HG02938 (cell line): Measurements from ENCODE around the gene PDE4B.
"Not testable (repeated sequence)": the region's sequence is repeated elsewhere in the genome, so short reads cannot be mapped to it uniquely, and the experiment has no call there.

ENCODE experiments used
- ATAC-seq: cut with Tn5 transposase; IDR thresholded peaks from one replicate; pipeline ENCODE4 v1.9.1; 2021; ENCODE audit warnings: mild to moderate bottlenecking, moderate library complexity; ENCODE audit not compliant: unreplicated experiment

PDE4B gene

DNA sequence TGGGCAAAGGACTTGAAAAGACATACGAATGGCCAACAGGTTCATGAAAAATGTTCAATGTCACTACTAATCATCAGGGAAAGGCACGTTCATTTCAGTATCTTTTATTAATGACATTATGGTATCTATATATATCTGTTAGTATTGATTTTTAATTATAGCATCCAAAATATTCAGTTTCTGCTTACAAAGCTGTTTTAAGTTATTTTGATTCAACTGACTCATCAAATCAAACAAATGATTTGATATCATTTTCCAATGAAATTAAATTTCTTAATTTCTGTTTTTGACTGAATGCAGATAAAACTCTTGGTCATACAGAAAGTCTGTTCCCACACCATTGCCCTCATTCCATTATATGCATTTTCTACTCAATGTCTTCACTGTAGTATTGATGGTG, 315.9 kb downstream of the PDE4B start:
- no peak for ATAC-seq

- no peak for ATAC-seq
Measured at GRCh38 chr1:66112744-66113400, 320.2 kb downstream of the PDE4B start.

- ATAC-seq, result no peak
Measured at GRCh38 chr1:66119148-66119547, 326.5 kb downstream of the PDE4B start.

GRCh38 chr1:66124670-66125069, 332.0 kb downstream of the PDE4B start:
- ATAC-seq, result no peak

- ATAC-seq, result not testable (repeated sequence)
Measured at GRCh38 chr1:66128641-66129040, 335.9 kb downstream of the PDE4B start.

- ATAC-seq, result no peak
Measured at GRCh38 chr1:66132324-66132723, 339.6 kb downstream of the PDE4B start.

- ATAC-seq, result no peak
Measured at GRCh38 chr1:66134004-66134403, 341.3 kb downstream of the PDE4B start.

DNA sequence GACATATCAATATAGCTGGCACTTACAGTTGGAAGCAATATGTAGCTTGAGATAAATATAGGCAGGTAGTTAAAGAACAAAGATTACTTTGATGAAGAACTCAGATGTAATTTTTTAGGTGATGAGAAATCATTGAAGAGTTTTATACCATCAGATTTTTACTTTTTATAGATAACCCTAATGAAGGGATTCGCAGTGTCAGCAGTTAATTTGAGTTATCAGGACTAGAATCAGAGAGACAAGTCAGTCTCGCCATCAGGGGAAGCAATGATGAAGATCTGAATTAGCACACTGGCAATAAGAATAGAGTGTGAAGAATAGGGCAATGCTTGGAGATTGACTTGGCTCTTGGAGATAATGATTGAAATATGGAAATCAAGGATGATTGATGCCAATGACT, 342.5 kb downstream of the PDE4B start:
- no peak for ATAC-seq

GRCh38 chr1:66136423-66136822, 343.7 kb downstream of the PDE4B start:
- ATAC-seq, result not testable (repeated sequence)

GRCh38 chr1:66137235-66137634, 344.5 kb downstream of the PDE4B start:
- ATAC-seq, result no peak

DNA sequence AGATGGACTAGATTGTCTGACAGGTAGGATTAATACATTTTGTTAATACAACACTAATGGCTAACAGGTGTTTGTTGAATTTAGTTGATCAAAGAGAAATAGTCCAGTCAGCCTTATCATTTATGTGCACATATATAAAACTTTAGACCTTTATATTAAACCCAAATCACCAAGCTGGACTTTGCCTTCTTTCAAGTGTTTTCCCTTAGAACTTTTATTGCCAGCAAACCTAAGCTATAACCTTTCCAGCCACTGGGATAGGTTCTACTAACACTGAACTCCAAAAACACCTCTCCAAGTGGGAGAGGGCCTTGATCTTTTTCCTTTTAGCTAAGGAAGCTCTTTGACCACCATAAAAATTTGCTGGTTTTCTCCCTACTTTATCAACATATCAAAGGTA, 345.9 kb downstream of the PDE4B start:
- ATAC-seq, result no peak

GRCh38 chr1:66140072-66140471, 347.4 kb downstream of the PDE4B start:
- no peak for ATAC-seq

GRCh38 chr1:66143651-66144050, 351.0 kb downstream of the PDE4B start:
- ATAC-seq, result no peak

- no peak for ATAC-seq
Measured at GRCh38 chr1:66147226-66147835, 354.6 kb downstream of the PDE4B start.

GRCh38 chr1:66152034-66152433, 359.3 kb downstream of the PDE4B start:
- ATAC-seq, result no peak

GRCh38 chr1:66154394-66154793, 361.7 kb downstream of the PDE4B start:
- ATAC-seq, result no peak

- ATAC-seq, result no peak
Measured at GRCh38 chr1:66156144-66156543, 363.4 kb downstream of the PDE4B start.

DNA sequence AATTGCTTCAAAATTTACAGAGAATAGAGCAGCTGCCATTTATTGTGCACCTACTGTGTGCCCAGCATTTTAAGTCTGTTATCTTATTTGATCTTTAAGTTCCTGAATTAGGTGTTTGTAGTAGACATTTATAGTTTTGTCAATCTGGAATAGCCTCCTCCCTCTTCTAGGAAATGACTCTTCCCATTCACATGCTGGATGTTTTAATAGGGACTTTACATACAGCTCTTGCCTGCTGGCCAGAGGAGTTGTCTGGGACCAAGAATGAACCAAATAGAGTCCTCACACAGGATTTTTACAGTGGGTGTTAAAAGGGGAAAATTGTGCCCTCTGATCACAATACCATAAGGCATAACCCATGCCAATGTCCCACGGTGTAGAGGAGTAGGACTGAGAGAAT, 367.1 kb downstream of the PDE4B start:
- ATAC-seq, result no peak

GRCh38 chr1:66160719-66161118, 368.0 kb downstream of the PDE4B start:
- ATAC-seq, result no peak

DNA sequence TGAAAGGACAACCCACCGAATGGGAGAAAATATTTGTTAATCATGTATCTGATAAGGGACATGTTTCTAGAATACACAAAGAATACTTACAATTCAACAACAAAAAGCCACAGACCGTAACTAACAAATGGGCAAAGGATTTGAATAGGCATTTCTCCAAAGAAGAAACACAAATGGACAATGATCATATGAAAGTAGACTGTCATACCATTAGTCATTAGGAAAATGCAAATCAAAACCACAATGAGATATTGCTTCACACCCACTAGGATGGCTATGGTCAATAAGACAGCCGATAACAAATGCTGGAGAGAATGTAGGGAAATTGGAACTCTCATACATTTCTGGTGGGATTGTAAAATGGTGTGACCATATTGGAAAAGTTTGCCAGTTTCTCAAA, 374.1 kb downstream of the PDE4B start:
- no peak for ATAC-seq

DNA sequence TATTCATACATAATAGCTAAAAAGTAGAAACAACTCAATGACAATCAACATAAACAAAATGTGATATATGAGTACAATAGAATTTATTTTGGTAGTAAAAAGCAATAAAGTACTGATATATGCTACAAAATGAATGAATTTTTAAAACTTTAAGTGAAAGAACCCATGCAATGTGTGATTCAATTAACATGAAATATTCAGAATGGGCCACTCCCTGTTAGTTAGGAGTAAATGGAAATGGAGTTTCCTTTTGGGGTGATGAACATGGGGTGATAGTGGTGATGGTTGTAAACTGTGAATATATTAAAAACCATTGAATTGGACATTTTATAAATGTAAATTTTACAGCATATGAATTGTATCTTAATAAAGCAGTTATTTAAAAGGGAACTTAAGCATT, 374.6 kb downstream of the PDE4B start:
- no peak for ATAC-seq

- ATAC-seq, result no peak
Measured at GRCh38 chr1:66168467-66168887, 375.8 kb downstream of the PDE4B start.
